Keratinocyte (primary cell): ENCODE data around the gene ADORA2B. TPM values are rescaled to one million over a fixed set of nuclear protein-coding genes. Genes with fewer than 3 reads are reported as not detected.

Source experiments
- DNase-seq: peaks from one replicate; pipeline ENCODE4 v3.0.0-alpha.2; 2011; ENCODE audit warnings: low read depth, missing footprints, low spot score
- FAIRE-seq: peaks from 2 replicates; lab custom pipeline; 2011; peaks lifted over from hg19 to GRCh38; lab: Jason Lieb, UNC
- H2AFZ ChIP-seq: 2 replicates; pipeline ENCODE4 v1.6.0; 2012; ENCODE audit warnings: low read length, control low read depth, inconsistent platforms; ENCODE audit not compliant: control insufficient read depth
- H3K27ac ChIP-seq: 2 replicates; pipeline ENCODE4 v1.5.1; 2011; ENCODE audit warnings: low read length; ENCODE audit not compliant: control insufficient read depth, insufficient read depth
- H3K27me3 ChIP-seq: 3 replicates; pipeline ENCODE4 v1.6.0; 2011; ENCODE audit warnings: low read length; ENCODE audit not compliant: control insufficient read depth, insufficient read depth; ENCODE audit errors: extremely low read depth
- H3K36me3 ChIP-seq, 2 experiments: 2 replicates in 1 of 2; 3 replicates in 1 of 2; pipeline ENCODE4 v1.5.1; 2011; ENCODE audit warnings: low read length in 2 of 2, mild to moderate bottlenecking in 1 of 2; ENCODE audit not compliant: control insufficient read depth in 2 of 2, insufficient read depth in 2 of 2; ENCODE audit errors: extremely low read depth in 1 of 2
- H3K4me1 ChIP-seq: 3 replicates; pipeline ENCODE4 v1.5.1; 2011; ENCODE audit warnings: low read length; ENCODE audit not compliant: control insufficient read depth, insufficient read depth; ENCODE audit errors: extremely low read depth
- H3K4me2 ChIP-seq: 3 replicates; pipeline ENCODE4 v1.6.0; 2011; ENCODE audit warnings: low read depth, low read length; ENCODE audit not compliant: control insufficient read depth, insufficient read depth; ENCODE audit errors: extremely low read depth
- H3K4me3 ChIP-seq, 3 experiments: fragments of 200-600 bp in 1 of 3; sonication (generic) in 1 of 3; 2 replicates in 2 of 3; 3 replicates in 1 of 3; pipeline ENCODE4 v1.5.1; 2011 to 2016; ENCODE audit warnings: low read length in 3 of 3, mild to moderate bottlenecking in 3 of 3, control low read depth in 2 of 3, inconsistent platforms in 1 of 3, low read depth in 1 of 3, mixed read lengths in 1 of 3, mixed run types in 1 of 3, moderate library complexity in 1 of 3; ENCODE audit not compliant: control insufficient read depth in 2 of 3, insufficient read depth in 2 of 3; ENCODE audit errors: extremely low read depth in 1 of 3
- H3K79me2 ChIP-seq: 2 replicates; pipeline ENCODE4 v1.6.0; 2012; ENCODE audit warnings: low read length; ENCODE audit not compliant: control insufficient read depth, insufficient read depth
- H3K9ac ChIP-seq: 3 replicates; pipeline ENCODE4 v1.6.0; 2011; ENCODE audit warnings: low read length; ENCODE audit not compliant: control insufficient read depth, insufficient read depth; ENCODE audit errors: extremely low read depth
- H3K9me1 ChIP-seq: 3 replicates; pipeline ENCODE4 v1.6.0; 2011; ENCODE audit warnings: low read length; ENCODE audit not compliant: control insufficient read depth, insufficient read depth; ENCODE audit errors: extremely low read depth
- H3K9me3 ChIP-seq: 2 replicates; pipeline ENCODE4 v1.5.1; 2012; ENCODE audit warnings: low read depth, low read length; ENCODE audit not compliant: control insufficient read depth
- H4K20me1 ChIP-seq: 3 replicates; pipeline ENCODE4 v1.6.0; 2011; ENCODE audit warnings: low read length; ENCODE audit not compliant: control insufficient read depth, insufficient read depth; ENCODE audit errors: extremely low read depth
- EZH2 ChIP-seq: IDR thresholded peaks from one replicate; pipeline ENCODE4 v1.6.1; 2012; ENCODE audit warnings: inconsistent platforms, mild to moderate bottlenecking, low read length, moderate library complexity
- dilution Hi-C: fragments of 300-500 bp; cut with MboI; formaldehyde crosslinking; loops from one replicate; pipeline ENCODE4 v1.7.0; 2020; ENCODE audit warnings: low sequenced_read_pairs; ENCODE audit not compliant: extremely low pct_ligation_motif_present
- polyA plus RNA-seq, 5 experiments: library from polyadenylated mRNA; depleted of rRNA in 3 of 5; stranded (reverse) in 3 of 5; stranded (forward) in 1 of 5; unstranded in 1 of 5; fragments of >200 nt; gene quantifications; 1 replicate in 1 of 5; 2 replicates in 3 of 5; 3 replicates in 1 of 5; pipeline versions ENCODE4 v1.2.1 to v1.2.3, GENCODE V29; 2011 to 2012; ENCODE audit warnings: missing spikeins in 2 of 5, low read depth in 1 of 5, low replicate concordance in 1 of 5
- TF ChIP-seq, protein P1 (sequence below), 3 experiments: IDR thresholded peaks in 1 of 3; conservative IDR thresholded peaks in 1 of 3; optimal IDR thresholded peaks in 1 of 3; 2 replicates in 2 of 3; 3 replicates in 1 of 3; pipeline versions ENCODE3 to v1.5.1; 2011; ENCODE audit warnings: low read length in 3 of 3, mild to moderate bottlenecking in 3 of 3, moderate library complexity in 2 of 3, control low read depth in 1 of 3, inconsistent platforms in 1 of 3; ENCODE audit not compliant: insufficient read depth in 2 of 3; ENCODE audit errors: extremely low read depth in 1 of 3

The ADORA2B gene
- polyA plus RNA-seq, 1 donor (not counting 4 experiments of a cell fraction or from before 2014, with no cell fraction given): 50.0 TPM

DNA sequence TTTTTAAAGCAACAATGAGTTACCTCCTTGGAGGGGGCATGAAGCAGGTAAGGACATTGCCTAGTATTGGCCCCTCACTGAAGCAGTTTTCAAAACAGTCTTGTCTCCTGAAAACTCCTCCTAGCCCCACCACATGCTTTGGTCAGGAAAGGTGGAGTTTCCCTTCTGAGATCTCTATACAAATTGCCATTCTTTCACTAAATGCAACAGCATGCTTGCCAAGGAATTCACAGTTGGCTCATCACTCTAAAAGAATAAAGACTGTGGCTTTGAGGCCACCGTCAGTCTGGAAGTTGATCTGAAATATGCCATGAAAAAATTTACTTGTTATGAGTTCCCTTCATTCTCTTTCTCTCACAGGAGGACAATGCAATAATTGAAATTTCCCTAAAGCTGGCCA, 58.9 kb downstream of the ADORA2B start:
- H4K20me1 ChIP-seq: peaks cover 9% of the 10 kb centered on the region

DNA sequence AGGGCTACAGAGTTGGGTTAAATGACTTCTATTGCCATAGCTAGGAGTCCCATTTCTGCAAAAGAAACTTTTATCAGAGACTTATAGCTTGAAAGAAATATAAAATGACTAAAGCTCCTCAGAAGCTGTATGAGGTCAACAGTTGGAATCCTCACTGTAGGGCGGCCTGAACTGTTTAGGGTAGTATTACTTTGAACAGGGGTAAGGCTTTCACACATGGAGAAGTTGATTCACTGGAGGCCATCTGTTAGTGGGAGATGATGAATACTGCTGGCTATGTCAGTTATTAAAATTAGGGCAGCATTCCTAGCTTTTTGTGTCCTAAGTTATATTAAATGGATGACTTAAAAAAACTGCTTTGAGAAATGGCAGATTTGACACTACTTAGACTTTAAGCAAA, 60.7 kb downstream of the ADORA2B start:
- Histone ChIP-seq H4K20me1 (peaks cover 5% of the 10 kb centered on the region), H3K79me2 (peaks cover 40% of the 10 kb centered on the region)
- FAIRE-seq: no peak

More for the DNA sequence above, 58.9 kb downstream of the ADORA2B start:
- Histone ChIP-seq H3K4me2 (no peak overlapping the region), H3K9me1 (no peaks in the 10 kb centered on the region), H3K27me3 (no peaks in the 10 kb centered on the region), H3K4me1 (peaks cover 13% of the 10 kb centered on the region), H3K4me3 (no peak overlapping the region), H3K79me2 (peaks cover 47% of the 10 kb centered on the region), H3K27ac (no peak overlapping the region), H2AFZ (no peak overlapping the region), H3K9me3 (no peaks in the 10 kb centered on the region), H3K36me3 (peaks cover 35 to 51% of the 10 kb centered on the region in 2 experiments), H3K9ac (no peak overlapping the region)
- dilution Hi-C loops: no loop called here
- FAIRE-seq (no peak), DNase-seq (no peak)
- TF ChIP-seq, protein P1, sequence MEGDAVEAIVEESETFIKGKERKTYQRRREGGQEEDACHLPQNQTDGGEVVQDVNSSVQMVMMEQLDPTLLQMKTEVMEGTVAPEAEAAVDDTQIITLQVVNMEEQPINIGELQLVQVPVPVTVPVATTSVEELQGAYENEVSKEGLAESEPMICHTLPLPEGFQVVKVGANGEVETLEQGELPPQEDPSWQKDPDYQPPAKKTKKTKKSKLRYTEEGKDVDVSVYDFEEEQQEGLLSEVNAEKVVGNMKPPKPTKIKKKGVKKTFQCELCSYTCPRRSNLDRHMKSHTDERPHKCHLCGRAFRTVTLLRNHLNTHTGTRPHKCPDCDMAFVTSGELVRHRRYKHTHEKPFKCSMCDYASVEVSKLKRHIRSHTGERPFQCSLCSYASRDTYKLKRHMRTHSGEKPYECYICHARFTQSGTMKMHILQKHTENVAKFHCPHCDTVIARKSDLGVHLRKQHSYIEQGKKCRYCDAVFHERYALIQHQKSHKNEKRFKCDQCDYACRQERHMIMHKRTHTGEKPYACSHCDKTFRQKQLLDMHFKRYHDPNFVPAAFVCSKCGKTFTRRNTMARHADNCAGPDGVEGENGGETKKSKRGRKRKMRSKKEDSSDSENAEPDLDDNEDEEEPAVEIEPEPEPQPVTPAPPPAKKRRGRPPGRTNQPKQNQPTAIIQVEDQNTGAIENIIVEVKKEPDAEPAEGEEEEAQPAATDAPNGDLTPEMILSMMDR (optimal IDR thresholded peaks at IDR 0.05 in 1 of 3, IDR thresholded peaks at IDR 0.05 in 1 of 3, conservative IDR thresholded peaks at IDR 0.05 in 1 of 3; ENCODE audit: extremely low read depth in 1 of 3, insufficient read depth in 2 of 3, low read length in 3 of 3): no peak
- no peak for TF ChIP-seq EZH2

More for the DNA sequence above, 60.7 kb downstream of the ADORA2B start:
- Histone ChIP-seq H3K9ac (no peak overlapping the region), H3K4me1 (peaks cover 12% of the 10 kb centered on the region), H3K27me3 (no peaks in the 10 kb centered on the region), H3K27ac (no peak overlapping the region), H3K9me3 (no peaks in the 10 kb centered on the region), H3K9me1 (no peaks in the 10 kb centered on the region), H3K36me3 (peaks cover 37 to 51% of the 10 kb centered on the region in 2 experiments), H2AFZ (no peak overlapping the region), H3K4me3 (no peak overlapping the region), H3K4me2 (no peak overlapping the region)
- TF ChIP-seq, protein P1 (optimal IDR thresholded peaks at IDR 0.05 in 1 of 3, IDR thresholded peaks at IDR 0.05 in 1 of 3, conservative IDR thresholded peaks at IDR 0.05 in 1 of 3; ENCODE audit: extremely low read depth in 1 of 3, insufficient read depth in 2 of 3, low read length in 3 of 3): no peak
- TF ChIP-seq EZH2: no peak
- dilution Hi-C loops: no loop called here
- DNase-seq: no peak
